ENCODE data around the gene RNF17. TPM values are rescaled to one million over a fixed set of nuclear protein-coding genes. Genes with fewer than 3 reads are reported as not detected.

The RNF17 gene, protein sequence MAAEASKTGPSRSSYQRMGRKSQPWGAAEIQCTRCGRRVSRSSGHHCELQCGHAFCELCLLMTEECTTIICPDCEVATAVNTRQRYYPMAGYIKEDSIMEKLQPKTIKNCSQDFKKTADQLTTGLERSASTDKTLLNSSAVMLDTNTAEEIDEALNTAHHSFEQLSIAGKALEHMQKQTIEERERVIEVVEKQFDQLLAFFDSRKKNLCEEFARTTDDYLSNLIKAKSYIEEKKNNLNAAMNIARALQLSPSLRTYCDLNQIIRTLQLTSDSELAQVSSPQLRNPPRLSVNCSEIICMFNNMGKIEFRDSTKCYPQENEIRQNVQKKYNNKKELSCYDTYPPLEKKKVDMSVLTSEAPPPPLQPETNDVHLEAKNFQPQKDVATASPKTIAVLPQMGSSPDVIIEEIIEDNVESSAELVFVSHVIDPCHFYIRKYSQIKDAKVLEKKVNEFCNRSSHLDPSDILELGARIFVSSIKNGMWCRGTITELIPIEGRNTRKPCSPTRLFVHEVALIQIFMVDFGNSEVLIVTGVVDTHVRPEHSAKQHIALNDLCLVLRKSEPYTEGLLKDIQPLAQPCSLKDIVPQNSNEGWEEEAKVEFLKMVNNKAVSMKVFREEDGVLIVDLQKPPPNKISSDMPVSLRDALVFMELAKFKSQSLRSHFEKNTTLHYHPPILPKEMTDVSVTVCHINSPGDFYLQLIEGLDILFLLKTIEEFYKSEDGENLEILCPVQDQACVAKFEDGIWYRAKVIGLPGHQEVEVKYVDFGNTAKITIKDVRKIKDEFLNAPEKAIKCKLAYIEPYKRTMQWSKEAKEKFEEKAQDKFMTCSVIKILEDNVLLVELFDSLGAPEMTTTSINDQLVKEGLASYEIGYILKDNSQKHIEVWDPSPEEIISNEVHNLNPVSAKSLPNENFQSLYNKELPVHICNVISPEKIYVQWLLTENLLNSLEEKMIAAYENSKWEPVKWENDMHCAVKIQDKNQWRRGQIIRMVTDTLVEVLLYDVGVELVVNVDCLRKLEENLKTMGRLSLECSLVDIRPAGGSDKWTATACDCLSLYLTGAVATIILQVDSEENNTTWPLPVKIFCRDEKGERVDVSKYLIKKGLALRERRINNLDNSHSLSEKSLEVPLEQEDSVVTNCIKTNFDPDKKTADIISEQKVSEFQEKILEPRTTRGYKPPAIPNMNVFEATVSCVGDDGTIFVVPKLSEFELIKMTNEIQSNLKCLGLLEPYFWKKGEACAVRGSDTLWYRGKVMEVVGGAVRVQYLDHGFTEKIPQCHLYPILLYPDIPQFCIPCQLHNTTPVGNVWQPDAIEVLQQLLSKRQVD (N-terminal part only)
- total RNA-seq: not detected in 2 replicates

DNA sequence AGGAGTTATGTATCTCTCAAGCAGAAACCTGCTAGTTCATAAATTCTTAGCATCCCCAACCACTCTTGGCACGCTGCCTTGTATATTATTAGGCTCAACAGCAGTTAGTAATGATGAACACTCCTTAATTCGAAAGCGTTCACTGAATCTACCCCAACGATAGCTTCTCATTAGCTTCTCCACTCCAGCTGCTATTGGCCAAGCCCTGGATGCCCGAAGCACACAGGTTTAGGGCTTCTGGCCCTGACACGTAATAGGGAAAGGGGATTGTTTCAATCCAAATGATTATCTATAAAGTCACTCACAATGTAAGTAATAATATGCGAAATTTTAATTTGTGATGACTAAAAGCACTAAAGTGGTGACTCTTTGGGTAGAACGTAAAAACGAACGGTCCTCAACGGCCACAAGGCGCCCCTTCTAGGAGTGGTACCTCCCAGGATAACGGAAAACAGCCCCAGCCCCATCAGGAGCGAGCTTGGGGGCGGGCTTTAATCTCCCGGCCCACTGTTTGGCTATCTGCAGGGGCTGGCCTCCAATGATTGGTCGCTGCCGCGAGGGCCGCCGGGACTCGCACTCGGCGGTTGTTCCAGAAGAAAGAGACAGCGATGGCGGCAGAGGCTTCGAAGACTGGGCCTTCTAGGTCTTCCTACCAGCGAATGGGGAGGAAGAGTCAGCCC, at the start of gene RNF17:
Gene RNF17 (plus strand): TSS at position 574 of the 680 bp plus-strand sequence. CDS start 35 bp downstream, at position 609.

Other genes starting within 250 kb of the RNF17 start
- 31.4 and 45.1 TPM in 2 replicates for gene ATP12A, start 83.8 kb upstream of the RNF17 start, total RNA-seq